Activated T-helper 9 cell treated with anti-CD3 and anti-CD28 coated beads, Interleukin-2, amount 50 U/mL, for 16 hours (primary cell): ENCODE results near the gene SYNDIG1.
"Not testable (repeated sequence)": the region's sequence is repeated elsewhere in the genome, so short reads cannot be mapped to it uniquely, and the experiment has no call there.

Source experiments
- DNase-seq: peaks from one replicate; pipeline ENCODE4 v3.0.0-alpha.2; 2020; ENCODE audit warnings: low read depth

SYNDIG1 gene

DNA sequence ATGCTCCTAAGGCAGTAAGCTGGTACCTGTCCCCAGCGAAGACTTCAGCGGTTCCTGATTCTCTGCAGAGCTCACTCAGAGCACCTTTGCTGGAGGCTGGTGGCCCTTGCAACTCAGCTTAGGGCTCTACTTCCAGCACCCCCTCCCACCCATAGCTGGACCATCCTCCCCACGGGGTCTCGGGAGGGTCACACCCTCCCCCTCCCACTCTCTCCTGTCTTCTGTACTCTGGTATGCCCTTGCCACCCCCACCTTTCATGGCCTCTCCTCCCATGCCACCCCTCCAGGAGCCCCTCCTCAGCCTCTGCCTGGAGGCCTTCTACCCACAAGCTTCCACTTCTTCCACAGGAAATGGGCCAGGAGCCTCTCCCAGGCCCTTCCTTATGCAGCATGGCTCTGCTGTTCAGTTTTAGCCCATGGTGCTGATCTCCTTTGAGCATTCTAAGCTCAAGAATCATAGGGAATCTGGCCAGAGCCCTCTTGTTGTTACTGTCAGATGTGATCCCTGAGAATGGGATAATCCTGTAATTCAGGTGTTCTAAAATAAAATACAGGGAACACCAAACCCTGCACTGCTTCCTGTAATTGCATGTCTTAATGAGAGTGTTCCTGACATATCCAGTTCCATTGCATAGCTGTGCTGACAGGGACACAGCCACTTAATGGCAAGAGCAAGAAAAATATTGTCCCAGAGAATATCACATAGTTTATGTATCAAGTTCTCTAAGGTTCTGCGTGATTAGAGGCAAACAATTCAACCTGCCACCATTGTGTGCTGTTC, 142.1 kb downstream of the SYNDIG1 start:
- DNase-seq = no peak

- DNase-seq = no peak
Observed at GRCh38 chr20:24612799-24613775, 143.7 kb downstream of the SYNDIG1 start.

DNA sequence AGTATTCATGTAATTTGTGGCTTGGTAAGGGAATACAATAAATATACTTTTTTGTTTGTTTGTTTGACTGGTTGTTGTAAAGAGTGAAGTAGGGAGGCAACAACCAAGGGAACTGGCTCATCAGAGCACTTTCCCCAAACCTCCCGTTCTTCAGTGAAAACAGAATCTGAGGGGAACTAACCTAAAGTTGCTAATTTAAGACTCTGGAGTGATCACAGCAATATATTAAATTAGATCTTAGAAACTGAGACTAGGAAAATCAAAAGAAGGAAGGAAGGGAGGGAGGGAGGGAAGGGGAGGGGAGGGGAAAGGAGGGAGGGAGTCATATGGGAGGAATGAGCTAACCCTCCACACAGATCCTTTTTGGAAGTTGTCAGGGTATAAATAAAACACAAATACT, 144.9 kb downstream of the SYNDIG1 start:
- DNase-seq = no peak

GRCh38 chr20:24615353-24615752, 145.9 kb downstream of the SYNDIG1 start:
- no peak for DNase-seq

DNA sequence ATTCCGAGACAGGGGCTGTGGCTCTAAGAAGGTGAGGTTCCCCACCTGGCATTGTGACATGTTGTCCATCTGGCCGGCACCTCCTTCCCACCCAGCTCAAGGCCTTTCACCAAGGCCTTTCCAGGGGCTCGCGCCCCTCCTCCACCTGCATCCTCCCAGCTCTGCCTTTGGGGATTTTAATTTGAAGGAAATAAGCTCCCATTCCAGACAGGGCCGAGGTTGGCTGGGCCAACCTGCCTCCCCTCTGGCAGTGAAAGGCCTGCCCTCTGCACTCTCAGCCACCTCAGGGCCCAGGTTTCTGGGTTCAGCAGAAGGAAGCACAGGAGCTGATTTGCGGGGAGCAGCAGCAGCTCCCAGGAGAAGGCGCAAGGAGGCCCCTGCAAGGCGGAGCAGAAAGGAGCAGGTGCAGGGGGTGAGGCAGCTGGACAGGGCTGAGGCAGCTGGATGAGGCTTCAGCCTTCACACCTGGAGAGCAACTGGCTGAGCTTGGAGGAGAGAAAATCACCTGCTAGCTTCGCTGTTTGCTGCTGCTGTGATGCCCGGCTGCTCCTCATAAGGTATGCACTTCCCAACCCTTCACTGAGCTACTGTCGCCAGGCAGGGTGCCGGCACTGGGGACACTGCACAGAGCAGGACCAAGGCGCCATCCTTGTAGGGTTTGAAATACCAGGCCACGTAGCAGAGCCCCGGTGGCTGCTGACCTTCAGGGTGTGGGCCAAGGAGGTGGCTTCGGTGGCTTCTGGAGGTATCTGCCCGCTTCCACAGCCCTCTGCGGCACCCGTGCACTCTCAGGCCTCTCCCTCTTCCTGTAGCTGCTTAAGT, 147.0 kb downstream of the SYNDIG1 start:
- no peak for DNase-seq

DNA sequence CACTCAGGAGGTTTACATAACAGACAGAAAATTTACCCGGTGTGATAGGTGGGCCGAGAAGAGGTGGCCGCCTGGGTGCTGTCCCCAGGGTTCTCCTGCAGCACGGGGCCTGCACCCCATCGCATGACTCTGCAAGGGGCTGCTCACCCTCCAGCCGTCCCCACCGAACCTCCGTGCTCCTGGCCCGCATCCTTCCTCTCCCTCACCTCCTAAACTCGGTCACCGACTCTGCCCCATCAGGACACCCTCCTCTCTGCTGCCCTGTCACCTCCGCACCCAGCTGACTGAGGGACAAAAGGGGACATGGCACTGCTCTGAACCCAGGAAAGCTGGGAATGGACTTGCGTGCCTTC, 147.6 kb downstream of the SYNDIG1 start:
- no peak for DNase-seq

GRCh38 chr20:24617757-24618450, 148.5 kb downstream of the SYNDIG1 start:
- no peak for DNase-seq

- DNase-seq = no peak
Observed at GRCh38 chr20:24618739-24619138, 149.3 kb downstream of the SYNDIG1 start.

- no peak for DNase-seq
Observed at GRCh38 chr20:24619212-24619611, 149.8 kb downstream of the SYNDIG1 start.

DNA sequence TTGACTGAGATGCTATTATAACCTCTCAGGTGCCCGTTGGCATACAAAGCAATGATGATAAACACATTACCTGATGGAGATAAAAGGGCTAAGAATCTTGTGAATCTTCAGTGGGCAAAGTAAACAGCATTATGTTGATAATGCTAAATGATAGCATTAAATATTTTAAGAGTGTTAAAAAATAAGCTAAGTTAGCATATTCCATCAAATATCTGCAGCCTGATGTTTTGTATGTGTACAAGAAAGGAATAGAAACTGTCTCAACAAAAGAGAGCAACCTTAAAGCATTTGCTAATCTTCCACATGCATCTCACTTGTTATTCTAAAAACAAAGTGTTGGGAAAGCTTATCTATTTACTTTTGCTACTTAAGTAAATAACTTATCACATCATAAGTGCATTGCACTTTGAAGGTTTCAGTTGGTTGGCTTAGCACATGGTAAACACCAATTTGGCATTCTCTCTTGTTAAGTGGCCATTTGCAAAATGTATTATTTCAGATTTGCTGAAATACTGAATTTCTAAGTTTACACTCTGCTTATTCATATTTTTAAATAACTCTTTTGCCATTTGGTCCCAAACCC, 151.6 kb downstream of the SYNDIG1 start:
- DNase-seq = no peak

GRCh38 chr20:24622856-24623255, 153.4 kb downstream of the SYNDIG1 start:
- no peak for DNase-seq

- DNase-seq = not testable (repeated sequence)
Observed at GRCh38 chr20:24626141-24626540, 156.7 kb downstream of the SYNDIG1 start.

GRCh38 chr20:24627291-24627690, 157.9 kb downstream of the SYNDIG1 start:
- no peak for DNase-seq

GRCh38 chr20:24627926-24628325, 158.5 kb downstream of the SYNDIG1 start:
- no peak for DNase-seq

GRCh38 chr20:24628985-24629384, 159.6 kb downstream of the SYNDIG1 start:
- no peak for DNase-seq

- no peak for DNase-seq
Observed at GRCh38 chr20:24629668-24630067, 160.2 kb downstream of the SYNDIG1 start.

- DNase-seq = no peak
Observed at GRCh38 chr20:24630486-24631172, 161.2 kb downstream of the SYNDIG1 start.

GRCh38 chr20:24631173-24631505, 161.7 kb downstream of the SYNDIG1 start:
- DNase-seq = no peak

DNA sequence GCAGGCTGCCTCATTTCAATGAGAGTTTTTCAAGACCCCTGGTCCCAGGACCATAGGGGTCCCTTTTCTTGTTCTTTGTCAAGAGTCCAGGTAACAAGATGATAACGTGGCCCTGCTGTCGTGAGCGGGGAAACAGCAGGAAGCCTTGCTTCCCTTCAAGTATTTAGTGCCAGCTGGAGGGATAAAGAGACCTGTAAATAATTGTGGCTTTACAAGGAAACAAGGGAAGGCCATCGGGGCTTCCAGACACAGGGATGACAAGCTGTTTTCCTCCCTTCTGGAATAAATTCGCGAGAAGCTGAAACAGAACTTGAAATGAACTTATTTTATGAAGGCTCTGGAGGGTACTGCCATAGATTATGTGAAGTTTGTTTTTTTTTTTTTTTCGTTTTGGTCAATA, 163.2 kb downstream of the SYNDIG1 start:
- DNase-seq = no peak

DNA sequence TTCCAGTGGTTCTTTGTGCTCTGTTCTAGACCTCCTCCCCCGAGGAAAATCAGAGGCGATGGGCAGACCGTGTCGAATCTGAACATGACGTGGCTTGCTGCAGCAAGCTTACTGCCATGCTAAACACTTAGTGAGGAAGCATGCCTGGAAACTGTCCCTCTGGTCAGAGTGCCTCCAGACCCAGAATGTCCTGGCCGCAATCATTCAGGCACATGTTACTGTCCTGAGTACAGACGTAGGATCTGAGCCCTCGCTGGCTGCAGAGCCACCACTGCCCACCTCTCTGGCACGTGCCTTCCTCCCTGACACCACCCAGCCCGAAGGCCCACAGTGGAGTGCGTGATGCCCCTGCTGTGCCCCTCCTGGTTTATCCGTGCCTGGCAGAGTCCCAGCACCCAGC, 163.6 kb downstream of the SYNDIG1 start:
- no peak for DNase-seq

DNA sequence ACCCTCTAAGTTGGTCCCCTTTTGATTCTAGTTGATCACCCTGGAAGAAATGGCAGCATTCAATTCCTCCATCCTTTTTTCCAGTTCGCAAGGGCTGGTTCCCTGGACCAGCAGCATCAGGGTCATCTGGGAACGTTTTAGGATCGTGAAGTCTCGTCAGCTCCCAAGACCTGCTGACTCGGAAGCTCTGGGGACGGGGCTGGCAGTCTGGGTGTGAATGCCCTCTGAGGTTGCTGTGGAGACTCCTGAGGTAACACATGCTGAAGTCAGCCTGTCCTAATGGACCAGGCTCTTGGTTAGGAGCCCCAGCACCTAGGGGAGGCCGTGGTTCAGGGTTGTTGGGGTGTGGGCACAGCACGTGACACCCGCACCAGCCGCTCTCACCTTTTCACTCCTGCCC, 164.1 kb downstream of the SYNDIG1 start:
- DNase-seq = no peak
